Middle frontal gyrus (tissue), 1 donor: ENCODE measurements around the gene PHEX.

Source experiments
- DNase-seq: peaks from one replicate; pipeline ENCODE4 v3.0.0-alpha.2; 2015; ENCODE audit warnings: low spot score; ENCODE audit errors: extremely low spot score

Gene PHEX

GRCh38 chrX:22105231-22105630 is 73.1 kb downstream of the PHEX start:
- no peak for DNase-seq

GRCh38 chrX:22105971-22106370 is 73.8 kb downstream of the PHEX start:
- no peak for DNase-seq

- DNase-seq, result no peak
Measured at GRCh38 chrX:22109442-22109841, 77.3 kb downstream of the PHEX start.

- DNase-seq, result no peak
Measured at GRCh38 chrX:22110729-22111494, 78.8 kb downstream of the PHEX start.

- no peak for DNase-seq
Measured at GRCh38 chrX:22116605-22117546, 84.8 kb downstream of the PHEX start.

- no peak for DNase-seq
Measured at GRCh38 chrX:22117633-22118032, 85.5 kb downstream of the PHEX start.

- no peak for DNase-seq
Measured at GRCh38 chrX:22118161-22118830, 86.2 kb downstream of the PHEX start.

GRCh38 chrX:22121161-22121560 is 89.0 kb downstream of the PHEX start:
- DNase-seq, result no peak

GRCh38 chrX:22122510-22122909 is 90.4 kb downstream of the PHEX start:
- no peak for DNase-seq

GRCh38 chrX:22124098-22124497 is 92.0 kb downstream of the PHEX start:
- DNase-seq, result no peak

GRCh38 chrX:22125481-22125880 is 93.4 kb downstream of the PHEX start:
- DNase-seq, result no peak

- no peak for DNase-seq
Measured at GRCh38 chrX:22126327-22126726, 94.2 kb downstream of the PHEX start.

GRCh38 chrX:22128961-22129360 is 96.8 kb downstream of the PHEX start:
- no peak for DNase-seq

- no peak for DNase-seq
Measured at GRCh38 chrX:22134681-22135080, 102.6 kb downstream of the PHEX start.

GRCh38 chrX:22135171-22135711 is 103.1 kb downstream of the PHEX start:
- no peak for DNase-seq

- peak; percentile 9 for DNase-seq
Measured at GRCh38 chrX:22135994-22136684, 104.0 kb downstream of the PHEX start.

GRCh38 chrX:22136711-22137110 is 104.6 kb downstream of the PHEX start:
- no peak for DNase-seq

GRCh38 chrX:22139822-22140221 is 107.7 kb downstream of the PHEX start:
- no peak for DNase-seq

GRCh38 chrX:22141047-22141730 is 109.1 kb downstream of the PHEX start:
- DNase-seq, result no peak

GRCh38 chrX:22147214-22147613 is 115.1 kb downstream of the PHEX start:
- no peak for DNase-seq
